Endothelial cell of umbilical vein (primary cell): ENCODE measurements around the gene POLR2F. TPM values are rescaled to one million over a fixed set of nuclear protein-coding genes. Genes with fewer than 3 reads are reported as not detected.

Experiments used
- BruUV-seq: library from RNA; stranded (reverse); fragments of 400-500 nt; replicated peaks from 2 replicates; lab custom pipeline; 2021; lab: Mats Ljungman, UMichigan
- CTCF ChIA-PET: fragments of 300-600, 350-600 bp; sonication (Branson Sonifier 250); formaldehyde crosslinking; loops from one replicate; lab custom pipeline; 2021; ENCODE audit warnings: antibody characterized with exemption, inconsistent platforms; lab: Charles Lee
- POLR2A ChIA-PET: fragments of 300-600, 350-600 bp; sonication (Branson Sonifier 250); formaldehyde crosslinking; loops from one replicate; lab custom pipeline; 2021; ENCODE audit warnings: antibody characterized with exemption, inconsistent platforms; lab: Charles Lee
- DNase-seq: peaks from one replicate; pipeline ENCODE4 v3.0.0-alpha.2; 2011; ENCODE audit warnings: low read depth, low spot score
- FAIRE-seq: peaks from 2 replicates; lab custom pipeline; 2011; peaks lifted over from hg19 to GRCh38; lab: Jason Lieb, UNC
- H2AFZ ChIP-seq: 2 replicates; pipeline ENCODE4 v1.6.0; 2012; ENCODE audit warnings: low read depth, low read length, control low read depth, inconsistent platforms
- H3K27ac ChIP-seq: 2 replicates; pipeline ENCODE4 v1.5.1; 2011; ENCODE audit warnings: low read depth, mild to moderate bottlenecking, control low read depth, low read length, moderate library complexity; ENCODE audit not compliant: insufficient read depth
- H3K27me3 ChIP-seq, 2 experiments: 2 replicates each; pipeline versions ENCODE4 v1.6.0 to v1.6.1; 2011; ENCODE audit warnings: low read length in 2 of 2, mixed read lengths in 1 of 2; ENCODE audit not compliant: control insufficient read depth in 2 of 2, insufficient read depth in 2 of 2
- H3K36me3 ChIP-seq, 2 experiments: 2 replicates in 1 of 2; 3 replicates in 1 of 2; pipeline ENCODE4 v1.5.1; 2011; ENCODE audit warnings: low read length in 2 of 2, mild to moderate bottlenecking in 1 of 2, moderate library complexity in 1 of 2; ENCODE audit not compliant: control insufficient read depth in 2 of 2, insufficient read depth in 2 of 2; ENCODE audit errors: extremely low read depth in 1 of 2
- H3K4me1 ChIP-seq: 3 replicates; pipeline ENCODE4 v1.5.1; 2011; ENCODE audit warnings: mild to moderate bottlenecking, low read length; ENCODE audit not compliant: control insufficient read depth, insufficient read depth; ENCODE audit errors: extremely low read depth
- H3K4me2 ChIP-seq: 2 replicates; pipeline ENCODE4 v1.6.1; 2011; ENCODE audit warnings: low read length, control low read depth, mixed read lengths; ENCODE audit not compliant: insufficient read depth
- H3K4me3 ChIP-seq, 3 experiments: fragments of 200-600 bp in 1 of 3; sonication (generic), shearing (Covaris generic) in 1 of 3; replicated peaks in 1 of 3; 2 replicates each; pipeline ENCODE4 v1.5.1; 2011 to 2016; ENCODE audit warnings: control low read depth in 3 of 3, low read length in 3 of 3, mild to moderate bottlenecking in 2 of 3, inconsistent platforms in 1 of 3, low read depth in 1 of 3, moderate library complexity in 1 of 3; ENCODE audit not compliant: insufficient read depth in 1 of 3
- H3K79me2 ChIP-seq: 2 replicates; pipeline ENCODE4 v1.6.0; 2012; ENCODE audit warnings: low read length, inconsistent platforms; ENCODE audit not compliant: control insufficient read depth, insufficient read depth
- H3K9ac ChIP-seq: replicated peaks from 2 replicates; pipeline ENCODE3; 2011; ENCODE audit warnings: low read length, control low read depth; ENCODE audit not compliant: insufficient read depth; ENCODE audit errors: extremely low read depth
- H3K9me1 ChIP-seq: replicated peaks from 3 replicates; pipeline ENCODE4 v1.6.0; 2011; ENCODE audit warnings: mild to moderate bottlenecking, low read length; ENCODE audit not compliant: control insufficient read depth, insufficient read depth; ENCODE audit errors: extremely low read depth
- H3K9me3 ChIP-seq: replicated peaks from 2 replicates; pipeline ENCODE4 v1.5.1; 2012; ENCODE audit warnings: low read length, inconsistent platforms; ENCODE audit not compliant: control insufficient read depth, insufficient read depth
- H4K20me1 ChIP-seq: replicated peaks from 2 replicates; pipeline ENCODE3; 2011; ENCODE audit warnings: mild to moderate bottlenecking, low read length; ENCODE audit not compliant: control insufficient read depth, insufficient read depth; ENCODE audit errors: extremely low read depth
- EZH2 ChIP-seq: IDR thresholded peaks from 2 replicates; pipeline ENCODE4 v1.6.1; 2012; ENCODE audit warnings: borderline replicate concordance, low read depth, mild to moderate bottlenecking, moderate library complexity, low read length, inconsistent platforms; ENCODE audit not compliant: severe bottlenecking
- FOS ChIP-seq: IDR thresholded peaks from 2 replicates; pipeline ENCODE4 v1.6.1; 2011; ENCODE audit warnings: mild to moderate bottlenecking, low read length, moderate library complexity, borderline replicate concordance; ENCODE audit not compliant: insufficient read depth
- GATA2 ChIP-seq: IDR thresholded peaks from 2 replicates; pipeline ENCODE4 v1.7.0; 2011; ENCODE audit warnings: low read depth, mild to moderate bottlenecking, moderate library complexity, mixed read lengths, low read length; ENCODE audit not compliant: insufficient read length, insufficient read depth
- JUN ChIP-seq: IDR thresholded peaks from 2 replicates; pipeline ENCODE4 v1.6.1; 2011; ENCODE audit warnings: borderline replicate concordance, low read depth; ENCODE audit not compliant: insufficient read length, insufficient read depth
- MYC ChIP-seq: IDR thresholded peaks from one replicate; pipeline ENCODE4 v1.6.1; 2011; ENCODE audit warnings: mild to moderate bottlenecking, low read depth, low read length
- POLR2A ChIP-seq: IDR thresholded peaks from 2 replicates; pipeline ENCODE4 v1.6.1; 2012; ENCODE audit warnings: low read depth, mild to moderate bottlenecking, control low read depth, low read length
- POLR2AphosphoS5 ChIP-seq: IDR thresholded peaks from 2 replicates; pipeline ENCODE4 v1.6.1; 2012; ENCODE audit warnings: low read depth, mild to moderate bottlenecking, control low read depth, low read length, moderate library complexity; ENCODE audit not compliant: insufficient read depth
- dilution Hi-C: fragments of 300-500 bp; cut with MboI; formaldehyde crosslinking; loops from one replicate; pipeline ENCODE4 v1.15.0; 2019; ENCODE audit warnings: low sequenced_read_pairs; ENCODE audit not compliant: extremely low pct_ligation_motif_present
- intact Hi-C: fragments of 100-400 bp; cut with micrococcal nuclease; formaldehyde crosslinking; loops from one replicate; pipeline ENCODE4 v1.10.0; 2022
- polyA plus RNA-seq, 4 experiments: library from polyadenylated mRNA; depleted of rRNA in 3 of 4; stranded (reverse) in 3 of 4; unstranded in 1 of 4; fragments of >200 nt; gene quantifications; 2 replicates each; pipeline versions ENCODE4 v1.2.1 to v1.2.3, GENCODE V29; 2011 to 2012; ENCODE audit warnings: missing spikeins in 1 of 4
- total RNA-seq: library from RNA; stranded (reverse); gene quantifications from 2 replicates; pipeline ENCODE4 v1.2.3, GENCODE V29; 2021
- TF ChIP-seq, protein P1 (sequence below): IDR thresholded peaks from 2 replicates; pipeline ENCODE4 v1.6.1; 2011; ENCODE audit not compliant: insufficient read depth, insufficient read length
- TF ChIP-seq, protein P2 (sequence below), 2 donors: IDR thresholded peaks; 1 replicate in 1 of 2; 2 replicates in 1 of 2; pipeline ENCODE4 v1.5.1; 2011; ENCODE audit warnings: low read length in 2 of 2, mild to moderate bottlenecking in 2 of 2, moderate library complexity in 2 of 2, control low read depth in 1 of 2, inconsistent platforms in 1 of 2, low read depth in 1 of 2; ENCODE audit not compliant: insufficient read depth in 1 of 2; ENCODE audit errors: extremely low read depth in 1 of 2

POLR2F gene
- total and polyA plus RNA-seq, 2 donors (not counting 3 experiments of a cell fraction or from before 2014, with no cell fraction given): 106 to 112 TPM

- no peak overlapping the region for H3K4me2 ChIP-seq
- BruUV-seq: no TSS peak
- CTCF ChIA-PET: no interaction called here
These were observed 12.7 kb upstream of the POLR2F start for GRCh38 chr22:37940698-37941376.

More at GRCh38 chr22:37940698-37941376, 12.7 kb upstream of the POLR2F start:
- intact Hi-C loops: no loop called here
- DNase-seq (no peak), FAIRE-seq (peak; percentile 15)
- dilution Hi-C loops: no loop called here
- H3K4me3 ChIP-seq: no peak overlapping the region
- H2AFZ ChIP-seq: no peak overlapping the region
- no peaks in the 10 kb centered on the region for H3K27me3 ChIP-seq
- H3K79me2 ChIP-seq: no peaks in the 10 kb centered on the region
- no peak overlapping the region for H3K27ac ChIP-seq
- TF ChIP-seq EZH2 (no peak), JUN (no peak), FOS (no peak), POLR2AphosphoS5 (no peak), POLR2A (no peak), GATA2 (no peak), MYC (no peak)
- TF ChIP-seq, protein P1, sequence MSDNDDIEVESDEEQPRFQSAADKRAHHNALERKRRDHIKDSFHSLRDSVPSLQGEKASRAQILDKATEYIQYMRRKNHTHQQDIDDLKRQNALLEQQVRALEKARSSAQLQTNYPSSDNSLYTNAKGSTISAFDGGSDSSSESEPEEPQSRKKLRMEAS: no peak
- TF ChIP-seq, protein P2, sequence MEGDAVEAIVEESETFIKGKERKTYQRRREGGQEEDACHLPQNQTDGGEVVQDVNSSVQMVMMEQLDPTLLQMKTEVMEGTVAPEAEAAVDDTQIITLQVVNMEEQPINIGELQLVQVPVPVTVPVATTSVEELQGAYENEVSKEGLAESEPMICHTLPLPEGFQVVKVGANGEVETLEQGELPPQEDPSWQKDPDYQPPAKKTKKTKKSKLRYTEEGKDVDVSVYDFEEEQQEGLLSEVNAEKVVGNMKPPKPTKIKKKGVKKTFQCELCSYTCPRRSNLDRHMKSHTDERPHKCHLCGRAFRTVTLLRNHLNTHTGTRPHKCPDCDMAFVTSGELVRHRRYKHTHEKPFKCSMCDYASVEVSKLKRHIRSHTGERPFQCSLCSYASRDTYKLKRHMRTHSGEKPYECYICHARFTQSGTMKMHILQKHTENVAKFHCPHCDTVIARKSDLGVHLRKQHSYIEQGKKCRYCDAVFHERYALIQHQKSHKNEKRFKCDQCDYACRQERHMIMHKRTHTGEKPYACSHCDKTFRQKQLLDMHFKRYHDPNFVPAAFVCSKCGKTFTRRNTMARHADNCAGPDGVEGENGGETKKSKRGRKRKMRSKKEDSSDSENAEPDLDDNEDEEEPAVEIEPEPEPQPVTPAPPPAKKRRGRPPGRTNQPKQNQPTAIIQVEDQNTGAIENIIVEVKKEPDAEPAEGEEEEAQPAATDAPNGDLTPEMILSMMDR (IDR thresholded peaks at IDR 0.05; ENCODE audit: extremely low read depth in 1 of 2, insufficient read depth in 1 of 2, low read depth in 1 of 2, low read length in 2 of 2): no peak
- POLR2A ChIA-PET: no interaction called here
- H4K20me1 ChIP-seq: no peaks in the 10 kb centered on the region
- H3K9me3 ChIP-seq: no peaks in the 10 kb centered on the region
- peaks cover 9 to 32% of the 10 kb centered on the region in 2 experiments for H3K36me3 ChIP-seq
- peaks cover 5% of the 10 kb centered on the region for H3K4me1 ChIP-seq
- H3K9ac ChIP-seq: no peak overlapping the region
- no peaks in the 10 kb centered on the region for H3K9me1 ChIP-seq
